ENCODE measurements around the gene GNAT2.

GRCh38 chr1:109592916-109593315 lies 26.5 kb downstream of the GNAT2 start:
- no peak for TF ChIP-seq EZH2 (IDR thresholded peaks at IDR 0.05)
- TF ChIP-seq CTCF (IDR thresholded peaks at IDR 0.05): no peak
- TF ChIP-seq EZH2phosphoT487 (IDR thresholded peaks at IDR 0.05): no peak

All from neural progenitor cell (in vitro differentiated cells).